Panc1 (cell line): ENCODE data around the gene MSRB1.

Experiments
- POLR2AphosphoS5 ChIP-seq: IDR thresholded peaks from 2 replicates; pipeline ENCODE4 v1.6.1; 2012; ENCODE audit warnings: mild to moderate bottlenecking, low read depth, low read length, moderate library complexity
- SIN3A ChIP-seq: IDR thresholded peaks from 2 replicates; pipeline ENCODE4 v1.6.1; 2012; ENCODE audit warnings: low read depth, mild to moderate bottlenecking, low read length, moderate library complexity, borderline replicate concordance; ENCODE audit not compliant: insufficient read depth
- TCF7L2 ChIP-seq: IDR thresholded peaks from 2 replicates; pipeline ENCODE4 v1.6.1; 2011; ENCODE audit warnings: mild to moderate bottlenecking, low read depth, low read length, inconsistent platforms
- TF ChIP-seq, protein P1 (sequence below): fragments of 450-650 bp; IDR thresholded peaks from 2 replicates; pipeline ENCODE4 v1.5.1; 2017; ENCODE audit warnings: mild to moderate bottlenecking
- TF ChIP-seq, protein P2 (sequence below), 2 experiments: IDR thresholded peaks; 2 replicates each; pipeline ENCODE4 v1.6.1; 2011 to 2012; ENCODE audit warnings: low read depth in 2 of 2, control low read depth in 1 of 2, low read length in 1 of 2, mild to moderate bottlenecking in 1 of 2, moderate library complexity in 1 of 2; ENCODE audit not compliant: insufficient read depth in 1 of 2

DNA sequence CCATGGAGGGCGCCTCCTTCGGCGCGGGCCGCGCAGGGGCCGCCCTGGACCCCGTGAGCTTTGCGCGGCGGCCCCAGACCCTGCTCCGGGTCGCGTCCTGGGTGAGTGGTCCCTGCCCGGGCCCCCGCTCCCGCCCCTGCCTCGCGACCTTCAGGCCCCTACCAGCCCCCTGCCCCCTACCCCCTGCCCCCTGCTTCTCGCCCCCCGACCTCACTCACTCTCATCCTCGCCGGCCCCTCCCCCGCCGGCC lies 47.0 kb upstream of the MSRB1 start:
- TF ChIP-seq, protein P1, sequence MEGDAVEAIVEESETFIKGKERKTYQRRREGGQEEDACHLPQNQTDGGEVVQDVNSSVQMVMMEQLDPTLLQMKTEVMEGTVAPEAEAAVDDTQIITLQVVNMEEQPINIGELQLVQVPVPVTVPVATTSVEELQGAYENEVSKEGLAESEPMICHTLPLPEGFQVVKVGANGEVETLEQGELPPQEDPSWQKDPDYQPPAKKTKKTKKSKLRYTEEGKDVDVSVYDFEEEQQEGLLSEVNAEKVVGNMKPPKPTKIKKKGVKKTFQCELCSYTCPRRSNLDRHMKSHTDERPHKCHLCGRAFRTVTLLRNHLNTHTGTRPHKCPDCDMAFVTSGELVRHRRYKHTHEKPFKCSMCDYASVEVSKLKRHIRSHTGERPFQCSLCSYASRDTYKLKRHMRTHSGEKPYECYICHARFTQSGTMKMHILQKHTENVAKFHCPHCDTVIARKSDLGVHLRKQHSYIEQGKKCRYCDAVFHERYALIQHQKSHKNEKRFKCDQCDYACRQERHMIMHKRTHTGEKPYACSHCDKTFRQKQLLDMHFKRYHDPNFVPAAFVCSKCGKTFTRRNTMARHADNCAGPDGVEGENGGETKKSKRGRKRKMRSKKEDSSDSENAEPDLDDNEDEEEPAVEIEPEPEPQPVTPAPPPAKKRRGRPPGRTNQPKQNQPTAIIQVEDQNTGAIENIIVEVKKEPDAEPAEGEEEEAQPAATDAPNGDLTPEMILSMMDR = no peak
- TF ChIP-seq SIN3A (no peak), POLR2AphosphoS5 (no peak), TCF7L2 (no peak)
- TF ChIP-seq, protein P2, sequence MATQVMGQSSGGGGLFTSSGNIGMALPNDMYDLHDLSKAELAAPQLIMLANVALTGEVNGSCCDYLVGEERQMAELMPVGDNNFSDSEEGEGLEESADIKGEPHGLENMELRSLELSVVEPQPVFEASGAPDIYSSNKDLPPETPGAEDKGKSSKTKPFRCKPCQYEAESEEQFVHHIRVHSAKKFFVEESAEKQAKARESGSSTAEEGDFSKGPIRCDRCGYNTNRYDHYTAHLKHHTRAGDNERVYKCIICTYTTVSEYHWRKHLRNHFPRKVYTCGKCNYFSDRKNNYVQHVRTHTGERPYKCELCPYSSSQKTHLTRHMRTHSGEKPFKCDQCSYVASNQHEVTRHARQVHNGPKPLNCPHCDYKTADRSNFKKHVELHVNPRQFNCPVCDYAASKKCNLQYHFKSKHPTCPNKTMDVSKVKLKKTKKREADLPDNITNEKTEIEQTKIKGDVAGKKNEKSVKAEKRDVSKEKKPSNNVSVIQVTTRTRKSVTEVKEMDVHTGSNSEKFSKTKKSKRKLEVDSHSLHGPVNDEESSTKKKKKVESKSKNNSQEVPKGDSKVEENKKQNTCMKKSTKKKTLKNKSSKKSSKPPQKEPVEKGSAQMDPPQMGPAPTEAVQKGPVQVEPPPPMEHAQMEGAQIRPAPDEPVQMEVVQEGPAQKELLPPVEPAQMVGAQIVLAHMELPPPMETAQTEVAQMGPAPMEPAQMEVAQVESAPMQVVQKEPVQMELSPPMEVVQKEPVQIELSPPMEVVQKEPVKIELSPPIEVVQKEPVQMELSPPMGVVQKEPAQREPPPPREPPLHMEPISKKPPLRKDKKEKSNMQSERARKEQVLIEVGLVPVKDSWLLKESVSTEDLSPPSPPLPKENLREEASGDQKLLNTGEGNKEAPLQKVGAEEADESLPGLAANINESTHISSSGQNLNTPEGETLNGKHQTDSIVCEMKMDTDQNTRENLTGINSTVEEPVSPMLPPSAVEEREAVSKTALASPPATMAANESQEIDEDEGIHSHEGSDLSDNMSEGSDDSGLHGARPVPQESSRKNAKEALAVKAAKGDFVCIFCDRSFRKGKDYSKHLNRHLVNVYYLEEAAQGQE (IDR thresholded peaks at IDR 0.05; ENCODE audit: insufficient read depth in 1 of 2, low read depth in 2 of 2, low read length in 1 of 2) = no peak
